RWPE1 (cell line): ENCODE measurements around the gene STAP2.
"Not testable (repeated sequence)": the region's sequence is repeated elsewhere in the genome, so short reads cannot be mapped to it uniquely, and the experiment has no call there.

ENCODE experiments used
- CTCF ChIA-PET: fragments of 350-600 bp; sonication (Branson Sonifier 250); formaldehyde crosslinking; extraction: SDS; loops from one replicate; lab custom pipeline; 2021; lab: Yijun Ruan, JAX
- POLR2A ChIA-PET: fragments of 400-600 bp; formaldehyde crosslinking; extraction: SDS; loops from one replicate; lab custom pipeline; 2020; ENCODE audit warnings: antibody characterized with exemption; ENCODE audit not compliant: low non-redundant PET; lab: Yijun Ruan, JAX
- DNase-seq: peaks from one replicate; pipeline ENCODE4 v3.0.0; 2012; ENCODE audit warnings: low spot score
- H3K27ac ChIP-seq: fragments of 450-650 bp; 2 replicates; pipeline ENCODE4 v1.5.1; 2017
- TF ChIP-seq, protein P1 (sequence below): fragments of 450-650 bp; conservative IDR thresholded peaks from 2 replicates; pipeline ENCODE4 v1.5.1; 2017; ENCODE audit warnings: low read depth, mild to moderate bottlenecking

STAP2 gene

GRCh38 chr19:4291184-4291732 is 47.4 kb downstream of the STAP2 start:
- POLR2A ChIA-PET: no interaction called here
- no peak overlapping the region for H3K27ac ChIP-seq
- TF ChIP-seq, protein P1, sequence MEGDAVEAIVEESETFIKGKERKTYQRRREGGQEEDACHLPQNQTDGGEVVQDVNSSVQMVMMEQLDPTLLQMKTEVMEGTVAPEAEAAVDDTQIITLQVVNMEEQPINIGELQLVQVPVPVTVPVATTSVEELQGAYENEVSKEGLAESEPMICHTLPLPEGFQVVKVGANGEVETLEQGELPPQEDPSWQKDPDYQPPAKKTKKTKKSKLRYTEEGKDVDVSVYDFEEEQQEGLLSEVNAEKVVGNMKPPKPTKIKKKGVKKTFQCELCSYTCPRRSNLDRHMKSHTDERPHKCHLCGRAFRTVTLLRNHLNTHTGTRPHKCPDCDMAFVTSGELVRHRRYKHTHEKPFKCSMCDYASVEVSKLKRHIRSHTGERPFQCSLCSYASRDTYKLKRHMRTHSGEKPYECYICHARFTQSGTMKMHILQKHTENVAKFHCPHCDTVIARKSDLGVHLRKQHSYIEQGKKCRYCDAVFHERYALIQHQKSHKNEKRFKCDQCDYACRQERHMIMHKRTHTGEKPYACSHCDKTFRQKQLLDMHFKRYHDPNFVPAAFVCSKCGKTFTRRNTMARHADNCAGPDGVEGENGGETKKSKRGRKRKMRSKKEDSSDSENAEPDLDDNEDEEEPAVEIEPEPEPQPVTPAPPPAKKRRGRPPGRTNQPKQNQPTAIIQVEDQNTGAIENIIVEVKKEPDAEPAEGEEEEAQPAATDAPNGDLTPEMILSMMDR: no peak
- CTCF ChIA-PET: interaction anchor here (0.6 kb wide), 1 partner anchor 137 kb away, joined by 5 read pairs; no protein-coding TSS in a partner anchor
- DNase-seq: no peak

DNA sequence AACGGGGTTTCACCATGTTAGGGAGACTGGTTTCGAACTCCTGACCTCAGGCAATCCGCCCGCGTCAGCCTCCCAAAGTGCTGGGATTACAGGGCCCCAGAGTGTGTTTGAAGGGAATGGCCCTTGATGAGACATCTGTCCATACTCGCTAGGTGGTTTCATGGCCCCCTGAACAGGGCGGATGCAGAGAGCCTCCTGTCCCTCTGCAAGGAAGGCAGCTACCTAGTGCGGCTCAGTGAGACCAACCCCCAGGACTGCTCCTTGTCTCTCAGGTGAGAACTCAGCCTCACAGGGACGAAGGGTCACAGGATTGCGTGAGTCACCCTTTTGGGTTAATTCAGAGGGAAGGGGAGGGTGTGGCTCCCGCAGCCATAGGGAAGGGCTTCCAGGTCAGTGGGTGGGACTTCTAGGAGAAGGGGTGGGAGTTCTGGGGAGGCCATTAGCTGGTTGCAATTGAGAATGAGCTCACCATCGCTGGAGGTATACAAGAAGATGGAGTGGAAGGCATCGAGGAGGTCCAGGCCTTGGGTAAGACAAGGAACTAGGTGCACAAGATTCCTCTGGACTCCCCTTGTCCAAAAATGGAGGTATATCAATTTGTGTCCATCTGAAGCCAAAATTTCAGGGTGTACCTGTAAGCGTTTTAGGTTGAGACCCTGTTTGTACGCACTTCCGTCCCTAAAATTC is 50.4 kb downstream of the STAP2 start:
- DNase-seq: peak; percentile 42
- ChIA-PET POLR2A (no interaction called here), CTCF (interaction anchor here (0.6 kb wide), 1 partner anchor 52 kb away, joined by 3 read pairs; no protein-coding TSS in a partner anchor)
- H3K27ac ChIP-seq: no peak overlapping the region
- TF ChIP-seq, protein P1: no peak

- DNase-seq, CTCF ChIA-PET, H3K27ac ChIP-seq: not testable (repeated sequence)
- POLR2A ChIA-PET: interaction anchor here (0.6 kb wide), 1 partner anchor 201 kb away, joined by 3 read pairs; no protein-coding TSS in a partner anchor
Observed at GRCh38 chr19:4286141-4286540, 52.5 kb downstream of the STAP2 start.

GRCh38 chr19:4284974-4285373 is 53.7 kb downstream of the STAP2 start:
- TF ChIP-seq, protein P1: no peak
- no peak for DNase-seq
- ChIA-PET POLR2A (no interaction called here), CTCF (interaction anchor here (0.8 to 1.2 kb wide), 2 partner anchors 17 to 68 kb away, joined by 3 to 4 read pairs; no protein-coding TSS in a partner anchor)
- H3K27ac ChIP-seq: no peak overlapping the region

GRCh38 chr19:4284176-4284958 is 54.3 kb downstream of the STAP2 start:
- CTCF ChIA-PET: interaction anchor here (0.8 to 1.2 kb wide), 2 partner anchors 17 to 68 kb away, joined by 3 to 4 read pairs; no protein-coding TSS in a partner anchor
- TF ChIP-seq, protein P1: no peak
- POLR2A ChIA-PET: no interaction called here
- no peak overlapping the region for H3K27ac ChIP-seq
- peak; percentile 88 for DNase-seq

DNA sequence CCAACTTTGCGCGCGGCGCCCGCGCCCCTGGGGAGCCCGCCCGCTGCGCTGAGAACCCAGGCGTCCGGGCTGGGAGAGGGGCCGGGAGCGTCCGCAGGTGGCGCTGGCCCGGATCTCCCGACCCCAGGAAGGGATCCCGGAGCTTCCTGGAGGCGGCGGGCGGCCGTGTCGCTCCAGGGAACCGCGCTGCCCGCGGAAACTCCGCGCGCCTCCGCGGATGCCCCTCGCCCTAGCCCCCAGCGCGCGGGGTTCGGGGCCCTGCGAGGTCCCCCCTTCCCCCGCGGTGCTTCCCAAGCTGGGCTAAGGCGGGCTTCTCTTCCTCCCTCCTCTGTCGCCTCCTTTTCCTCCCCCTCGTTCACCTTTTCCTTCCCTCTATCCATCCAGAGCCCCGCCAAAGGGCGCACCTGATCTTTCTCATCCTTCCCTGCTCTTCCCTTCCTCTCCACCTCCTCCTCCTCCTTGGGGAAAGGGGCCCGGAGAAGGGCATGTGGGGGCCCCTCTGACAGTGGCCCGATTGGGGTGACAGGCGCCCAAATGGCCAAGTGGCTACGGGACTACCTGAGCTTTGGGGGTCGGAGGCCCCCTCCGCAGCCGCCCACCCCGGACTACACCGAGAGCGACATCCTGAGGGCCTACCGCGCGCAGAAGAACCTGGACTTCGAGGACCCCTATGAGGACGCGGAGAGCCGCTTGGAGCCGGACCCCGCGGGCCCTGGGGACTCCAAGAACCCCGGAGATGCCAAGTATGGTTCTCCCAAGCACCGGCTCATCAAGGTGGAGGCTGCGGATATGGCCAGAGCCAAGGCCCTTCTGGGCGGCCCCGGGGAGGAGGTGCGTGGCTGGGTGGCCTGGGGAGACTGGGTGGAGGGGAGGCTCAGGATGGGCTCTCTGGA is 58.9 kb downstream of the STAP2 start:
- POLR2A ChIA-PET: no interaction called here
- TF ChIP-seq, protein P1: no peak
- CTCF ChIA-PET: interaction anchor here (0.5 to 0.6 kb wide), 3 partner anchors 245 to 850 kb away, joined by 3 to 4 read pairs (median 3); no protein-coding TSS in a partner anchor
- H3K27ac ChIP-seq: no peak overlapping the region
- no peak for DNase-seq
